EL (cell line): ENCODE results near the gene RASSF6.
"Not testable (repeated sequence)": the region's sequence is repeated elsewhere in the genome, so short reads cannot be mapped to it uniquely, and the experiment has no call there.

Experiments
- DNase-seq: peaks from one replicate; pipeline ENCODE4 v3.0.0-alpha.2; 2016

Gene RASSF6

GRCh38 chr4:73608689-73609594 is 11.3 kb downstream of the RASSF6 start:
- peak; percentile 45 for DNase-seq

DNA sequence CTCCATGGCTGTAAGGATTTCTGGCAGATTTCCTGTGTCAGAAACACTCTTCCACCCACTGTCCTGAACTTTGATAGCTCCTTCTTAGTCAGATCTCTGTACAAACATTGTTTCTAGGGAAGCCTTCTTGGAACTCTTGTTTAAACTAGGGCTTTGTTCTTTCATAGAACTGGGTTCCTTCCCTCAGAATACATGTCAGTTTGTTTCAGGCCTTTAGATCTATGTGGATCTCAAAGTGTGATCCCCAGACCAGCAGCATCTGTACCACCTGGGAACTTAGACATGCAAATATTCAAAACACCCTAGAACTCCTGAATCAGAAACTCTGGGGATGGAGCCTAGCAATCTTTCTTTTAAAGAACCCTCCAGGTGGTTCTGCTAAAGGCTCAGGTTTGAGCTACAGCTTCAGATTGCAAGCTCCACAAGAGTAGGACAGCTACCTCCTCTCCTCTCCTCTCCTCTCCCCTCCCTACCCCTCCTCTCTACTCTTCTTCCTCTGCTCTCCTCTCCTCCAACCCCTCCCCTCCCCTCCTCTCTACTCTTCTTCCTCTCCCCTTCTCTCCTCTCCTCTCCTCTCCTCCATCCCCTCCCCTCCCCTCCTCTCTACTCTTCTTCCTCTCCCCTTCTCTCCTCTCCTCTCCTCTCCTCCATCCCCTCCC is 12.7 kb downstream of the RASSF6 start:
- DNase-seq: no peak

GRCh38 chr4:73606465-73606974 is 13.7 kb downstream of the RASSF6 start:
- DNase-seq: no peak

DNA sequence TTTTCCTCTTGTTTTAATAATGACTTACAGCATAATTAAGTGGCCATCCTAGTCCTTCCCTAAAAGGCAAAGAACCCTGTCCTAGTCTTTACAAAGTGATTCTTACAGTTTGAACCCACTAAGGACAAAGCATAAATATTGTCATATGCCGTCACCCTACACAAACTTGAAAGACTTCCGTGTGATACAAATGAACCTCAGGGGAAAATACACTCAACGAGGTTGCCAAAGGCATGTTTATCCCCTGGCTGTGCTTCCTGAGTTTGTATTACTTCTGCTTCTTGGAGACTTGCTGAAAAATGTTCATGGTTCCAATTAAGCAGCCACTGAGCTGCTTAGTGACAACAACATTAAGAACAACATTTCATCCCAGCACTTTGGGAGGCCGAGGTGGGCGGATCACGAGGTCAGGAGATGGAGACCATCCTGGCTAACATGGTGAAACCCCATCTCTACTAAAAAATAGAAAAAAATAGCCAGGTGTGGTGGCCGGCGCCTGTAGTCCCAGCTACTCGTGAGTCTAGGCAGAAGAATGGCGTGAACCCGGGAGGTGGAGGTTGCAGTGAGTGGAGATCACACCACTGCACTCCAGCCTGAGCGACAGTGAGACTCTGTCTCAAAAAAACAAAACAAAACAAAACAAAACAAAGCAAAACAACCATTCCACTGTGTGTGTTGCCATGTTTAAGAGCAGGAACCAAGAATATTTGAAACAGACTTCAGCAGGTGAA is 16.2 kb downstream of the RASSF6 start:
- no peak for DNase-seq

DNA sequence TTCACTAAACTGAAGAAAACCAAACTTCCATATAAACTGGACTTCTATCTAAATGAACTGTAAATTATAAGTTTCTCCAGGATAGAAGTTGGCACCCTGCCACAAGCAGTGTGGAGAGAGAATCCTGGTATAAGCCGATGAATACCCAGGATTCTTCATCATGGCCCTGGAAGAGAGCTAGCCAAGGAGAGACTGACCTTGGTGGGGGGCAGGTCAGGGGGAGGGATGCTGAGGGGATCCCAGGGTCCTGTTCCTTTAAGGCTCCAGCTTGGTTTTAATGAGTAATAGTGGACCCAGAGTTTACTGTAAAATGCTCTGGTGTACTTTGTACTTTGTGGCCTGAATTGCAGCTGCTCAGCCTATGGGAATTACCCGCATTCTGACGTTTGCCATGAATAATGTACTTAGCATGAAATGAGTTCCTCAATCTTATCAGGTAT is 16.9 kb downstream of the RASSF6 start:
- DNase-seq: no peak

DNA sequence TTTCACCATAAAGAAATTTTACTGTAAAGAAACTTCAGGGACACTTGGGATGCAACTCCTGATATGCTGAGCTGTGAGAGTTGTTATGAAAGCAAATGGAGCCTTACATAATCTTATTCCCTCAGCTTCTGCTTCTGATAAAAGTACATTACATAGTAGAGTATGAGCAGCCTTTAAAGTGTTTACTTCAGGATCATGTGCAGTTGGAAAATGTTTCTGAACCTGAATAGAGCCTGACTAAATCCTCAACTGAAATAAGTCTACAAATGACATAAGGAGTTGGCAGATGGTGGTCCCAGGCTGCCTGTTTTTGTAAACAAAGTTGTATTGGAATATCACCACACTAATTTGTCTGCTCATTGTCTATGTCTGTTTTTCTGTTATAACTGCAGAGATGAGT is 19.3 kb downstream of the RASSF6 start:
- no peak for DNase-seq

- peak; percentile 40 for DNase-seq
Measured at GRCh38 chr4:73599182-73599581, 21.1 kb downstream of the RASSF6 start.

GRCh38 chr4:73597594-73597993 is 22.6 kb downstream of the RASSF6 start:
- no peak for DNase-seq

- DNase-seq: not testable (repeated sequence)
Measured at GRCh38 chr4:73597183-73597582, 23.1 kb downstream of the RASSF6 start.

DNA sequence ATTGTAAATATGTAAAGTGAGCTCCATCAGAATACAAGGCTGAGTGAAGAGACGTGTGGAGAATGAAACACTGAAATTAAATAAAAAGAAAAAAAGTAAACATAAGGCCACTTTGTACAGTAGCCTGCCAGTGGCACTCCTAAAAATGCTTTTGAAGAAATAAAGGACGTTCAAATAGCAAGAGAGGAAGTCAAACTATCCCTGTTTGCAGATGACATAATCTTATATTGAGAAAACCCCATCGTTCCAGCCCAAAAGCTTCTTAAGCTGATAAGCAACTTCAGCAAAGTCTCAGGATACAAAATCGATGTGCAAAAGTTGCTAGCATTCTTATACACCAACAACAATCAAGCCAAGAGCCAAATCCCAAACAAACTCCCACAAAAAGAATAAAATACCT is 24.2 kb downstream of the RASSF6 start:
- no peak for DNase-seq

- DNase-seq: peak; percentile 31
Measured at GRCh38 chr4:73593631-73594241, 26.5 kb downstream of the RASSF6 start.

- DNase-seq: no peak
Measured at GRCh38 chr4:73589887-73590801, 30.1 kb downstream of the RASSF6 start.

GRCh38 chr4:73589261-73589847 is 30.9 kb downstream of the RASSF6 start:
- peak; percentile 58 for DNase-seq

DNA sequence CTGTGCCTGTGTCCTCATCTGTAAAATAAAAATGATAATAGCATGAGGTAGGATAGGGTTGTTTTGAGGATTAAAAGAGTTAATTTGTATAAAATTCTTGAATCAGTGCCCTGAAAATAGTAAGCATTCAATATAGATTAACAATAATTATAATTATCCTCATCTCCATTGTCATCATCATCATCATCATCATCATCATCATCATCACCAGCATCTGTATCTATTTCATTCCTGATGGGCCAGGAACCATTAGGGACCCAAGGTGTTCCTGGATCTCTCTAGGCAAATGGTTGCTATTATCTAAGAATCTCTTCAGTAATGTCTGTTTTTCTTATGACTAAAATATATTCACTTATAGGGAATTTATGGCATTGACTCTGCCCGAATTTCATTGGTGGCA is 31.6 kb downstream of the RASSF6 start:
- no peak for DNase-seq

DNA sequence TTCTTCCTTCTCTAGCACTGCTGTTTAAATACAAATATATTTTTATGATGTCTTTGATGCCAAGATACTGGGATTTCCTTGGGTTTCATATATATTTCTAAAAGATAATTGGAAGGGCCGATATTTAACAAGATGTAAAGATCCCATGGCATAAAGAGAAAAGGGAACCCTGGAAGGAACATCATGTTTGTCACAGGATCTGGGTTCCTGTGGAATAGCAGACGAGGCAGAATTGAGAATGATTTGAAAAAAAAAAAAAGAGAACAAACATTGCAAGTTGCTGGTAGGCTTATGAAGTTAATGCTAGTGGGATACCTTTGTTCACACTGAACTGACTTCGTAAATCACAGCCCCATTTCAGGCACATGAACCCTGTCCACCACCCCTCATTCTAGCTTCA is 33.6 kb downstream of the RASSF6 start:
- DNase-seq: no peak

- no peak for DNase-seq
Measured at GRCh38 chr4:73586040-73586439, 34.2 kb downstream of the RASSF6 start.

- DNase-seq: no peak
Measured at GRCh38 chr4:73585345-73585744, 34.9 kb downstream of the RASSF6 start.

DNA sequence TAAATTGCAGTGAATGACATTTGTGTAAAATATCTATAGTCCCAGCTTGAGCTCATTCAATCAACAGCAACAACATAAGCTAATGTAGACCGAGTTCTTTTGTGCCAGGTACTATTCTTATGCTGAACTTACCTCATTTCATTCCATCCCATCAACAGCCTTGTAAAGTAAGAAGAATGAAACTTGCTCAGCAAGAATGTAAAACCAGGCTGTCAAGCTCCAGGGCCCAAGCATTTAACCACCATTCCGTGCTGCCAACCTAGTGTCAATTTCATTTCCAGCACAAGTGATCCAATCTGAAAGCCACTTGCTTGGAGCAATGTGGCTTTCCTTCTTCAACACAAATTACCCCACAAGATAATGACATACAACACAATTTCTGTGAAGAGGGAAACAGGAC is 36.6 kb downstream of the RASSF6 start:
- no peak for DNase-seq

- no peak for DNase-seq
Measured at GRCh38 chr4:73577371-73577770, 42.9 kb downstream of the RASSF6 start.

DNA sequence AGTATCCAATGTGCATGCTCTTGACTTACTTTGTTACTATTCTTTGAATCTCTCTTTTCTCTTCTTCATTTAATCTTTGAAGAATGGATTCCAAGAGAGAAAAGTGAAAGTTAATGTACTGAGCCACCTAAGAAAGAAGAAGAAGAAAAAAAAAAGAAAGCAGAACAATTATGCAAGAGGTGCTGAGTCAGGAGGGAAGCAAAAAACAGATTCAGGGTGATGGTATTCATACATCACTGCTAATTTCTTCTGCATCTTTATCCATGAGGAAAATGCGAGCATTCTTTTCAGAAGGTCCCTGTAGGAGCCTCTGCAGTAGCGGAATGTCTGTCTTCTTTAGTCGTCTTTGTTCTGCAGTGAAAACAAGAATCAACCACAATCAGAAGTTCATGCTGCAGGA is 43.9 kb downstream of the RASSF6 start:
- no peak for DNase-seq

DNA sequence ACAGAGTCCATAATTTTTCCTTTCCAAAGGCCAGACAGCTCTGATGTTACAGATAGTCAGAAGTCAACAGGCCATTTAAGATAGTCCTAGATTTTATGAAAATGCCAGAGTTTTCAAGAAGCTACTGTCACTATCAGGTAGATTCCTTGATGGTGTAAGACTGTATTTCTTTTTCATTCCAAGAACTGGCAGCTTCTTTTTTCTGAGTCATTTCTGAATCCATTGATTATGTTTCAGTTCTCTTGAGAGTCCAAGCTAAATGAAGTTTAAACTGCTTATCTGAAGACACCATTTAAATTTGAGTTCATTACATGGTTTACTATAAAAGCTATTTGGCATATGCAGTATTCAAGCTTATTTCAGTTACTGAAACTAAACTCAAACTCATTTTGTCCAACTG is 44.6 kb downstream of the RASSF6 start:
- DNase-seq: no peak
